ENCODE data around the gene CRADD.

DNA sequence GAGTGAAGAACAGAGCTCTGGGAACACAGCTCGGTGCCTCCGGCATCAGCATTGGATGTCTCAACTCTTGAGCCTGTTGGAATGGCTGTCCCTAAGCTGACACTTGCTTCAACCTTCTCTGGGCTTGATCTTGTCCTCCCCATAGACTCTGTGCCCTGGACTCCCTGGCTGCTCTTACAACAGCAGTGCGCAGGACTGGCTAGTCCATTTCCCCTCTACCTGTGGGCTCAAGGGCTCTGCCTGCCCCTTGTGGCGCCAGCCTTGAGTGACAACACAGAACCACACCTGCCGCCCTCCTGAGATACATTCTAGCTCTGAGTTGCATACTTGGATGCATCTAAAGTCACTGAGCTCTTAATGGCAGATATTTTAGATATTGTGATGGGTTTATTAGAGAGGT lies 6.2 kb downstream of the CRADD start:
- TF ChIP-seq CTCF (IDR thresholded peaks at IDR 0.05) (no peak), POLR2A (IDR thresholded peaks at IDR 0.05) (no peak)
